Caco-2 (cell line): ENCODE data around the gene SYMPK. TPM values are rescaled to one million over a fixed set of nuclear protein-coding genes. Genes with fewer than 3 reads are reported as not detected.

ENCODE experiments used
- BruUV-seq: library from RNA; stranded (reverse); fragments of 400-500 nt; replicated peaks from 2 replicates; lab custom pipeline; 2021; lab: Mats Ljungman, UMichigan
- CTCF ChIA-PET: fragments of 300-600 bp; sonication (Branson Sonifier 250); formaldehyde crosslinking; loops from one replicate; lab custom pipeline; 2022; ENCODE audit warnings: antibody characterized with exemption; lab: Charles Lee
- POLR2A ChIA-PET: fragments of 300-600 bp; sonication (Branson Sonifier 250); formaldehyde crosslinking; loops from one replicate; lab custom pipeline; 2022; ENCODE audit warnings: antibody characterized with exemption; lab: Charles Lee
- DNase-seq, 2 experiments: peaks; one replicate each; pipeline versions ENCODE4 v3.0.0 to v3.0.0-alpha.2; 2020 to 2022
- H3K27me3 ChIP-seq: replicated peaks from 2 replicates; pipeline ENCODE4 v1.6.0; 2011; ENCODE audit warnings: low read length; ENCODE audit not compliant: control insufficient read depth, insufficient read depth
- H3K36me3 ChIP-seq: 2 replicates; pipeline ENCODE4 v1.5.1; 2011; ENCODE audit warnings: low read length; ENCODE audit not compliant: control insufficient read depth, insufficient read depth
- H3K4me1 ChIP-seq: fragments of 250-450 bp; sonication (Bioruptor Pico); 2 replicates; pipeline ENCODE4 v1.5.1; 2020; ENCODE audit warnings: mild to moderate bottlenecking
- H3K4me3 ChIP-seq: 2 replicates; pipeline ENCODE4 v1.5.1; 2011; ENCODE audit warnings: low read depth, mild to moderate bottlenecking, control low read depth, low read length
- H3K9me3 ChIP-seq: fragments of 250-450 bp; sonication (Bioruptor Pico); 2 replicates; pipeline ENCODE4 v1.5.1; 2020; ENCODE audit warnings: mild to moderate bottlenecking, moderate library complexity
- H3K27ac Mint-ChIP-seq: one replicate; pipeline ENCODE4 v1.8.0; 2022; ENCODE audit warnings: mixed read lengths; ENCODE audit not compliant: unreplicated experiment
- H3K27me3 Mint-ChIP-seq: one replicate; pipeline ENCODE4 v1.8.0; 2022; ENCODE audit warnings: mixed read lengths; ENCODE audit not compliant: insufficient read depth, unreplicated experiment
- H3K36me3 Mint-ChIP-seq: one replicate; pipeline ENCODE4 v1.8.0; 2022; ENCODE audit warnings: mild to moderate bottlenecking, mixed read lengths; ENCODE audit not compliant: insufficient read depth, unreplicated experiment
- H3K4me1 Mint-ChIP-seq: one replicate; pipeline ENCODE4 v1.8.0; 2022; ENCODE audit warnings: low read depth, mixed read lengths; ENCODE audit not compliant: unreplicated experiment
- H3K4me3 Mint-ChIP-seq: one replicate; pipeline ENCODE4 v1.8.0; 2022; ENCODE audit warnings: mild to moderate bottlenecking, moderate library complexity, mixed read lengths; ENCODE audit not compliant: unreplicated experiment
- H3K9me3 Mint-ChIP-seq: one replicate; pipeline ENCODE4 v1.8.0; 2022; ENCODE audit warnings: mixed read lengths; ENCODE audit not compliant: unreplicated experiment
- CTCF ChIP-seq, 2 experiments: fragments of 200-600 bp in 1 of 2; IDR thresholded peaks; 1 replicate in 1 of 2; 2 replicates in 1 of 2; pipeline versions ENCODE4 v1.5.1 to v1.8.0; 2011 to 2022; ENCODE audit warnings: antibody characterized with exemption in 1 of 2, control low read depth in 1 of 2, inconsistent platforms in 1 of 2, low read depth in 1 of 2, low read length in 1 of 2, mild to moderate bottlenecking in 1 of 2, moderate library complexity in 1 of 2; ENCODE audit not compliant: insufficient read depth in 1 of 2, severe bottlenecking in 1 of 2, unreplicated experiment in 1 of 2
- intact Hi-C: fragments of 100-400 bp; cut with micrococcal nuclease; formaldehyde crosslinking; loops from one replicate; pipeline ENCODE4 v1.10.0; 2022; ENCODE audit not compliant: unreplicated experiment
- total RNA-seq: library from RNA; stranded (reverse); gene quantifications from 2 replicates; pipeline ENCODE4 v1.2.3, GENCODE V29; 2022

SYMPK gene
- total RNA-seq, 1 experiment from 2014 or later = 81.8 TPM

- H3K4me1 Mint-ChIP-seq = peaks cover 23% of the 10 kb centered on the region
- POLR2A ChIA-PET = interaction anchor here (1.0 kb wide), 1 partner anchor 74 kb away, joined by 3 read pairs; no protein-coding TSS in a partner anchor
- H3K9me3 Mint-ChIP-seq = no peaks in the 10 kb centered on the region
- no peak for DNase-seq
- H3K27me3 Mint-ChIP-seq = no peaks in the 10 kb centered on the region
- H3K36me3 ChIP-seq = peaks cover 4% of the 10 kb centered on the region; the same call in 1 of the 2 replicates
- H3K4me1 ChIP-seq = peaks cover 3% of the 10 kb centered on the region; the same call in 1 of the 2 replicates
- H3K9me3 ChIP-seq = no peaks in the 10 kb centered on the region
- no peak for TF ChIP-seq CTCF (IDR thresholded peaks at IDR 0.05; ENCODE audit: insufficient read depth in 1 of 2, low read depth in 1 of 2, low read length in 1 of 2, severe bottlenecking in 1 of 2, unreplicated experiment in 1 of 2)
- intact Hi-C loops = no loop called here
- H3K4me3 ChIP-seq = no peak overlapping the region; the same call in none of the 2 replicates
- peak overlapping the region; percentile 92 for H3K4me3 Mint-ChIP-seq
- CTCF ChIA-PET = interaction anchor here (0.6 to 1.0 kb wide), 2 partner anchors 26 to 60 kb away, joined by 3 read pairs; partner anchors contain the start of gene FBXO46
- H3K27me3 ChIP-seq = no peaks in the 10 kb centered on the region
- peak overlapping the region; percentile 79 for H3K27ac Mint-ChIP-seq
- BruUV-seq = no TSS peak
- H3K36me3 Mint-ChIP-seq = peaks cover 63% of the 10 kb centered on the region
These were observed 72.0 kb downstream of the SYMPK start for GRCh38 chr19:45790942-45791341.

GRCh38 chr19:45789035-45789786 lies 73.7 kb downstream of the SYMPK start:
- POLR2A ChIA-PET = no interaction called here
- H3K9me3 Mint-ChIP-seq = no peaks in the 10 kb centered on the region

GRCh38 chr19:45786533-45786894 lies 76.4 kb downstream of the SYMPK start:
- POLR2A ChIA-PET = no interaction called here

More at GRCh38 chr19:45789035-45789786, 73.7 kb downstream of the SYMPK start:
- no peak for TF ChIP-seq CTCF (IDR thresholded peaks at IDR 0.05; ENCODE audit: insufficient read depth in 1 of 2, low read depth in 1 of 2, low read length in 1 of 2, severe bottlenecking in 1 of 2, unreplicated experiment in 1 of 2)
- H3K36me3 ChIP-seq = peaks cover 4% of the 10 kb centered on the region; the same call in 1 of the 2 replicates
- intact Hi-C loops = no loop called here
- Mint-ChIP-seq H3K4me3 (no peak overlapping the region), H3K27ac (no peak overlapping the region), H3K27me3 (no peaks in the 10 kb centered on the region), H3K36me3 (peaks cover 63% of the 10 kb centered on the region), H3K4me1 (peaks cover 23% of the 10 kb centered on the region)
- BruUV-seq = no TSS peak
- H3K4me1 ChIP-seq = peaks cover 3% of the 10 kb centered on the region; the same call in 1 of the 2 replicates
- H3K4me3 ChIP-seq = no peak overlapping the region
- no peaks in the 10 kb centered on the region for H3K27me3 ChIP-seq
- CTCF ChIA-PET = no interaction called here
- no peaks in the 10 kb centered on the region for H3K9me3 ChIP-seq
- DNase-seq = no peak

More at GRCh38 chr19:45786533-45786894, 76.4 kb downstream of the SYMPK start:
- Histone ChIP-seq H3K4me3 (no peak overlapping the region), H3K4me1 (peaks cover 3% of the 10 kb centered on the region; the same call in 1 of the 2 replicates), H3K36me3 (peaks cover 4% of the 10 kb centered on the region; the same call in 1 of the 2 replicates), H3K9me3 (no peaks in the 10 kb centered on the region), H3K27me3 (no peaks in the 10 kb centered on the region)
- intact Hi-C loops = no loop called here
- no TSS peak for BruUV-seq
- Mint-ChIP-seq H3K9me3 (no peaks in the 10 kb centered on the region), H3K27ac (no peak overlapping the region), H3K4me1 (peaks cover 10% of the 10 kb centered on the region), H3K4me3 (no peak overlapping the region), H3K36me3 (peaks cover 60% of the 10 kb centered on the region), H3K27me3 (no peaks in the 10 kb centered on the region)
- TF ChIP-seq CTCF (IDR thresholded peaks at IDR 0.05; ENCODE audit: insufficient read depth in 1 of 2, low read depth in 1 of 2, low read length in 1 of 2, severe bottlenecking in 1 of 2, unreplicated experiment in 1 of 2) = no peak
- DNase-seq = no peak
- CTCF ChIA-PET = no interaction called here
